ENCODE results near the gene FOXC1. TPM values are rescaled to one million over a fixed set of nuclear protein-coding genes. Genes with fewer than 3 reads are reported as not detected.
A peak's percentile ranks its signal among the peaks of the same experiment; 100 is the strongest.

FOXC1 gene
- total and polyA plus RNA-seq, 8 donors = 0.25 to 8.3 (median 2.8) TPM

- DNase-seq = no peak
These were observed 23.8 kb downstream of the FOXC1 start for GRCh38 chr6:1633366-1634021.

GRCh38 chr6:1634081-1634480 is 24.4 kb downstream of the FOXC1 start:
- DNase-seq = no peak
- TF ChIP-seq CTCF (IDR thresholded peaks at IDR 0.05) = no peak
- no peak for TF ChIP-seq EP300 (IDR thresholded peaks at IDR 0.05)
- no peak for TF ChIP-seq POLR2AphosphoS5 (IDR thresholded peaks at IDR 0.05)
- no peak for TF ChIP-seq POLR2A (IDR thresholded peaks at IDR 0.05)
- Histone ChIP-seq H3K4me1 (peaks cover 0 to 7% (median 0%) of the 10 kb centered on the region in 4 donors), H3K36me3 (peaks cover 0 to 8% (median under 1%) of the 10 kb centered on the region in 4 donors), H3K27me3 (peaks cover 0 to 24% (median 0%) of the 10 kb centered on the region in 3 donors), H3K27ac (no peak overlapping the region), H3K4me3 (no peak overlapping the region), H3K9me3 (no peaks in the 10 kb centered on the region)
- WGBS, 5 donors = 86 to 99% (median 93%) methylated on average over 4 of the region's 4 CpGs
- intact Hi-C loops (cut with DNase I; ENCODE audit: low total_unique reads) = no loop called here

More at GRCh38 chr6:1633366-1634021, 23.8 kb downstream of the FOXC1 start:
- 93 to 95% (median 94%) methylated on average over 15 to 16 of the region's 16 CpGs for WGBS, 5 donors
- no peak overlapping the region for H3K4me3 ChIP-seq
- H3K27me3 ChIP-seq = peaks cover 0 to 29% (median 0%) of the 10 kb centered on the region in 3 donors
- H3K36me3 ChIP-seq = peaks cover 0 to 8% (median 0%) of the 10 kb centered on the region in 4 donors
- H3K9me3 ChIP-seq = no peaks in the 10 kb centered on the region
- intact Hi-C loops (cut with DNase I; ENCODE audit: low total_unique reads) = no loop called here
- H3K27ac ChIP-seq = no peak overlapping the region
- H3K4me1 ChIP-seq = peaks cover 0 to 7% (median 0%) of the 10 kb centered on the region in 4 donors
- TF ChIP-seq POLR2AphosphoS5 (IDR thresholded peaks at IDR 0.05) (no peak), EP300 (IDR thresholded peaks at IDR 0.05) (no peak), CTCF (IDR thresholded peaks at IDR 0.05) (no peak), POLR2A (IDR thresholded peaks at IDR 0.05) (no peak)

- no peak overlapping the region for H3K4me3 ChIP-seq
- 57 to 78% (median 74%) methylated on average over 19 to 23 of the region's 23 CpGs for WGBS, 5 donors
- H3K27ac ChIP-seq = no peak overlapping the region
- TF ChIP-seq CTCF (IDR thresholded peaks at IDR 0.05) (no peak), POLR2A (IDR thresholded peaks at IDR 0.05) (no peak), EP300 (IDR thresholded peaks at IDR 0.05) (no peak), POLR2AphosphoS5 (IDR thresholded peaks at IDR 0.05) (no peak)
- peak in 1 of 2 donors; percentile 67 for DNase-seq
- H3K9me3 ChIP-seq = no peaks in the 10 kb centered on the region
- peaks cover 0 to 14% (median 0%) of the 10 kb centered on the region in 3 donors for H3K27me3 ChIP-seq
- intact Hi-C loops (cut with DNase I; ENCODE audit: low total_unique reads) = no loop called here
- peaks cover 0 to 7% (median 0%) of the 10 kb centered on the region in 4 donors for H3K4me1 ChIP-seq
- peaks cover 0 to 17% (median 2%) of the 10 kb centered on the region in 4 donors for H3K36me3 ChIP-seq
These were observed 25.7 kb downstream of the FOXC1 start for GRCh38 chr6:1635305-1636010.

GRCh38 chr6:1636272-1636825 is 26.6 kb downstream of the FOXC1 start:
- DNase-seq = no peak
- Histone ChIP-seq H3K36me3 (peaks cover 0 to 17% (median 2%) of the 10 kb centered on the region in 4 donors), H3K27me3 (peaks cover 0 to 10% (median 0%) of the 10 kb centered on the region in 3 donors), H3K4me1 (peaks cover 0 to 10% (median 2%) of the 10 kb centered on the region in 4 donors), H3K9me3 (no peaks in the 10 kb centered on the region), H3K27ac (no peak overlapping the region), H3K4me3 (no peak overlapping the region)
- TF ChIP-seq POLR2AphosphoS5 (IDR thresholded peaks at IDR 0.05) = no peak
- TF ChIP-seq CTCF (IDR thresholded peaks at IDR 0.05) = no peak
- no peak for TF ChIP-seq POLR2A (IDR thresholded peaks at IDR 0.05)
- no peak for TF ChIP-seq EP300 (IDR thresholded peaks at IDR 0.05)
- WGBS, 5 donors = 84 to 96% (median 91%) methylated on average over 5 to 9 of the region's 9 CpGs
- intact Hi-C loops (cut with DNase I; ENCODE audit: low total_unique reads) = no loop called here

Measured in stomach (tissue), 9 donors.